ENCODE results near the gene CACNA1D. TPM values are rescaled to one million over a fixed set of nuclear protein-coding genes. Genes with fewer than 3 reads are reported as not detected.

The CACNA1D gene
- total RNA-seq, 1 donor from 2014 or later, result 47.2 TPM

- intact Hi-C loops (cut with DNase I), result no loop called here
- no peak for ATAC-seq
- H3K4me1 ChIP-seq, result no peaks in the 10 kb centered on the region
Measured at GRCh38 chr3:53485675-53486403, 8.6 kb upstream of the CACNA1D start.

DNA sequence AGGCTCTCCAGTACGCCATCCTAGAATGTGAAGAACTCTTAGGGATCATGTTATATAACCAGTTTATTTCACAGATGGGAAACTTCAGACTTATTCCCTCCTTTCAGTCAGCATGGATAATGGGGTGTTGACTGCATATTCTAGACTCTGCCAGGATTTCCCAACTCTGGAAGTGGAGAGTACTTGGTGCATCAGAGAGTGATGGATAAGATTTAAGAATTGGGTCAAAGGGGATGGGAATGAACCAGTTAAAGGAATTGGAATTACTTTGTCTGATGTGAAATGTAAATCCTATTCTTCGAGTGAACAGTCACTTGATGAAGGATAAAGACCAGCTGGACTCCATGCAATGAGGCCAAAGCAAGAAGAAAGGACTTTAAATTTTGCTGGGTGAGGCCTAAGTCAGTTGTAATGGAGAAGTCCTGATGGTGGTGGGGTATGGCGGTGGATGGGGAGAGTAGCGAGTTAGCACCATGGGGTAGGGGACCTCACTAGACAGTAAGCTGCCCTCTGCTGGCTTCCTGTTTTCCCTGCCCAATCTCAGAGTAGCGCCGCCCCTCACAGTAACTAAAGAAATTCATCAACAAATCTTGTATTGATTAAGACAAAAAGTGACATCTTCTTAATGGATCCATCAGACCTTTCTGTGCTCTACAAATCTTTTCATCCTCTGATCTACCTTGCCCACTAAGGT is 7.3 kb upstream of the CACNA1D start:
- H3K4me1 ChIP-seq, result no peaks in the 10 kb centered on the region
- TF ChIP-seq, protein P1, sequence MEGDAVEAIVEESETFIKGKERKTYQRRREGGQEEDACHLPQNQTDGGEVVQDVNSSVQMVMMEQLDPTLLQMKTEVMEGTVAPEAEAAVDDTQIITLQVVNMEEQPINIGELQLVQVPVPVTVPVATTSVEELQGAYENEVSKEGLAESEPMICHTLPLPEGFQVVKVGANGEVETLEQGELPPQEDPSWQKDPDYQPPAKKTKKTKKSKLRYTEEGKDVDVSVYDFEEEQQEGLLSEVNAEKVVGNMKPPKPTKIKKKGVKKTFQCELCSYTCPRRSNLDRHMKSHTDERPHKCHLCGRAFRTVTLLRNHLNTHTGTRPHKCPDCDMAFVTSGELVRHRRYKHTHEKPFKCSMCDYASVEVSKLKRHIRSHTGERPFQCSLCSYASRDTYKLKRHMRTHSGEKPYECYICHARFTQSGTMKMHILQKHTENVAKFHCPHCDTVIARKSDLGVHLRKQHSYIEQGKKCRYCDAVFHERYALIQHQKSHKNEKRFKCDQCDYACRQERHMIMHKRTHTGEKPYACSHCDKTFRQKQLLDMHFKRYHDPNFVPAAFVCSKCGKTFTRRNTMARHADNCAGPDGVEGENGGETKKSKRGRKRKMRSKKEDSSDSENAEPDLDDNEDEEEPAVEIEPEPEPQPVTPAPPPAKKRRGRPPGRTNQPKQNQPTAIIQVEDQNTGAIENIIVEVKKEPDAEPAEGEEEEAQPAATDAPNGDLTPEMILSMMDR (IDR thresholded peaks at IDR 0.05), result no peak
- ATAC-seq, result peak; percentile 66

More at GRCh38 chr3:53485675-53486403, 8.6 kb upstream of the CACNA1D start:
- H3K27me3 ChIP-seq, result no peaks in the 10 kb centered on the region
- no peaks in the 10 kb centered on the region for H3K9me3 ChIP-seq
- no peak for DNase-seq
- no peak overlapping the region for H3K4me3 ChIP-seq
- H3K27ac ChIP-seq, result peak overlapping the region; percentile 59
- H3K36me3 ChIP-seq, result no peaks in the 10 kb centered on the region
- TF ChIP-seq, protein P1 (IDR thresholded peaks at IDR 0.05), result no peak

GRCh38 chr3:53489386-53489785 is 5.0 kb upstream of the CACNA1D start:
- Histone ChIP-seq H3K27ac (no peak overlapping the region), H3K27me3 (peaks cover 12% of the 10 kb centered on the region), H3K36me3 (no peaks in the 10 kb centered on the region), H3K9me3 (no peaks in the 10 kb centered on the region), H3K4me1 (no peaks in the 10 kb centered on the region), H3K4me3 (no peak overlapping the region)
- ATAC-seq (no peak), DNase-seq (no peak)
- TF ChIP-seq, protein P1 (IDR thresholded peaks at IDR 0.05), result no peak
- intact Hi-C loops (cut with DNase I), result no loop called here

More for the DNA sequence above, 7.3 kb upstream of the CACNA1D start:
- Histone ChIP-seq H3K27ac (no peak overlapping the region), H3K9me3 (no peaks in the 10 kb centered on the region), H3K36me3 (no peaks in the 10 kb centered on the region), H3K4me3 (no peak overlapping the region), H3K27me3 (no peaks in the 10 kb centered on the region)
- DNase-seq, result no peak
- intact Hi-C loops (cut with DNase I), result no loop called here

GRCh38 chr3:53489787-53490458 is 4.5 kb upstream of the CACNA1D start:
- DNase-seq, result no peak
- H3K27me3 ChIP-seq, result peaks cover 13% of the 10 kb centered on the region
- intact Hi-C loops (cut with DNase I), result no loop called here
- H3K4me1 ChIP-seq, result no peaks in the 10 kb centered on the region
- no peaks in the 10 kb centered on the region for H3K9me3 ChIP-seq
- TF ChIP-seq, protein P1 (IDR thresholded peaks at IDR 0.05), result no peak
- no peak for ATAC-seq
- no peaks in the 10 kb centered on the region for H3K36me3 ChIP-seq
- no peak overlapping the region for H3K4me3 ChIP-seq
- no peak overlapping the region for H3K27ac ChIP-seq

DNA sequence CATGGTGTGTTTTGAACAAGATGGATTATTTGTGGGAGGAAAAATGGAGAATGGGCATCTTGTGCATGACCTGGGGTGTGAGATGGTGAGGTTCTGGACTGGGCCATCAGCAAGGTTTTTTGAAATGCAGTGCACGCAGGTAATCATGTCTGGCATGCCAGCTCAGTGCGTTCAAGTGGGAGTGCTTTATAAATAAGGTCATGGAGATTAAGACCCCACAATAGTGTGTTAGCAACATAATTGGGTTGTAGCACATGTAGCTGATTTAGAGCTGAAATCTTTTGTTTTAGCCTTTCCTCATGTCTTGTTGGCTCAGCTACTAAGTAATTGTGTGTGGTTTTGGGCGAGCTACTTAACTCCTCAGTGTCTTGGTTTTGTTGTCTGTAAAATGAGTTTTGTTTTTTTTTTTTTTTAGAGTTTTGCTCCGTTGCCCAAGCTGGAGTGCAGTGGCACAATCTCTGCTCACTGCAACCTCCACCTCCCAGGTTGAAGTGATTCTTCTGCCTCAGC is 3.9 kb upstream of the CACNA1D start:
- no peaks in the 10 kb centered on the region for H3K36me3 ChIP-seq
- H3K4me1 ChIP-seq, result no peaks in the 10 kb centered on the region
- H3K27ac ChIP-seq, result no peak overlapping the region
- no peak overlapping the region for H3K4me3 ChIP-seq
- no peaks in the 10 kb centered on the region for H3K9me3 ChIP-seq
- no peak for DNase-seq
- peaks cover 19% of the 10 kb centered on the region for H3K27me3 ChIP-seq
- intact Hi-C loops (cut with DNase I), result no loop called here
- no peak for ATAC-seq
- TF ChIP-seq, protein P1 (IDR thresholded peaks at IDR 0.05), result no peak

All from upper lobe of right lung (tissue), 1 donor.